Amniotic stem cell (primary cell): ENCODE results near the gene IDE.
"Not testable (repeated sequence)": the region's sequence is repeated elsewhere in the genome, so short reads cannot be mapped to it uniquely, and the experiment has no call there.

ENCODE experiments used
- DNase-seq: peaks from one replicate; lab custom pipeline; 2025; lab: John Stamatoyannopoulos, UW

IDE gene

DNA sequence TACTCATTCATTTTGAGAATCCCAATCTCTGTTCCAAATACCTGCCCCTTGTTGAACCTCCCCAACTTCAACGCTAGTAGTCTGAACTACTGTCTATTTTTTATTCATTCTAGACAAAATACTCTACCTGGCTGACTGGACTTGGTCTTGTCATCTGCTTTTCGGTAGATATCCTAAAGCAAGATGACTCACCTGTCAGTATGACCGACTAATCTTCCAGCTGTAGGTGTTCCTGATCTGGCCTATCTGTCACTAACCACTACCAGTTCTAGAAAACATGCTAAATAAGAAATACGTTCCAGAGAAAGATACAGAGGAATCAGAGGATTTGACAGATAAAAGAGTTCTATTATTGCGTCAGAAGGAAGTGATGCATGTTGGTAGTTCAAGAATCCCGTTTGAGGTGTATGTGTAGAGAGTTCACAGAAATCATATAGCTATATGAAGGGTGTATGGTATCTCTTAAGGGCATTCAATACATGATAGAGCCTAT lies 81.1 kb downstream of the IDE start:
- no peak for DNase-seq

DNA sequence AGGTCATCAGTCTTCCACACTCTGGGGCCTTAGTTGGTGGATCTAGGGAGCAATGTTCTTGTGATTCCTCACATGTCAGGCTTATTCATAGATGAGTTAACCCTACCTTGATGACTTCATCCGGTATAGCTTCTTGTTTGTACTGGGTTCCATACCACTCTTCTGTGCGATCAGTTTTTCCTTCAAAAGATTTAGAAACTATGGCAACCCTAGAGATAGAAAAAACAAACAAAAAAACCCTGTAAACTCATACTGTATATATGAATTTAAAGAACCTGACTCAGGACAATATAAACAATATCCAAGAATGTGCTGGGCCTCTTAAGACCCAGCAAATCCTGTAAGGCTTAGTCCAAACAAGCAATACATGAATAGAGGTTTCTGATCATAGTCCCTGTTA lies 83.5 kb downstream of the IDE start:
- DNase-seq = no peak

DNA sequence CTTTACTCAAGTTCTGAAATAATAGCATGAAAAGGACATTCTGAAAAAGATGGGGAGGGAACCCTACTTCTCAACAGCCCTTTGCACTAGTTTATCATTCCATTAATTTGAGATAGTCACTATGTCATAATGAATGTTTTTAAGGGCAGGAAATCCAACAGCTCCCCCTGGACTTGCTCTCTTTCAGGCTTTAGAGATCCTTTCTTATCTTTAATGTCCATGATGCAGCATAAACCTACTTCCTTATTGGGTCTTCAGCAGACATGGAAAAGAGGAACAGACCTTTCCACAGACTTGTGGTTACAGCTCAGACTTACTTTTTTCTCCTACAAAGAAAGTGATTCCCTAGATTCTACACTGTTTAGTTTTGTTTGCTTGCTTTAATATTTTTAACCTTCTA lies 87.3 kb downstream of the IDE start:
- no peak for DNase-seq

DNA sequence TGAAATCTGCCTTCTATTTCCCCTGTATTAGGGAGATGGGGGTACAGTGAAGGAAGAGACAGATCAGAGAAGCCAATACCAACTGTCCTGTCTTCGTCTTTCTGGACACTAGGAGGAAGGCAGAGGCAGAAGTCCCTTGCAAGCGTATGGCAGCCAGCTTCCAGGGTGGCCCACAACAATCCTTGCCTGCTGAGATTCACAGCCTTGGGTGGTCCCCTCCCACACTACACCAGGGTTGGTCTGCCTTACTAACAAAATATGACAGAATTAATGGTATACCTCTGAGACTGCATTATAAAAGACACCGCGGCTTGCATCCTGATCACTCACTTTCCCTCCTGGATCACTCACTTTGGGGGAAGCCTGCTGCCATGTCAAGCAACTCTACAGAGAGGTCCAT lies 90.4 kb downstream of the IDE start:
- DNase-seq = no peak

DNA sequence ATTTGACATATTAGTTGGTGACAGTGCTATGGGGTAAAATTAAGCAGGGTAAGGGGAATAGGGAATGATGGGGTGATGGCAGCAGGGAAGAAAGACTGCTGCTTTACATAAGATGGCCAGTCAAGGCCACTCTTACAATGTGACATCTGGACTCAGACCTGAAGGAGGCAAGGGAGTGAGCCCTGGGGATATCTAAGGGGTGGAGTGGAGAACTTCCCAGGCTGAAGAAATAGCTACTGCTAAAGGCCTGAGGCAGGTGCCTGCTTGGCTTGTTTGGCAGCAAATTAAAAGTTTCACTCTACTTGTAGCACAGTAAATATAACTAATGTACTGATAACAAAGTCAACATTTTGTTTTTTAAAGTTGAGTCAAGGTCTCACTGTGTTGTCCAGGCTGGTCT lies 93.5 kb downstream of the IDE start:
- DNase-seq = no peak

DNA sequence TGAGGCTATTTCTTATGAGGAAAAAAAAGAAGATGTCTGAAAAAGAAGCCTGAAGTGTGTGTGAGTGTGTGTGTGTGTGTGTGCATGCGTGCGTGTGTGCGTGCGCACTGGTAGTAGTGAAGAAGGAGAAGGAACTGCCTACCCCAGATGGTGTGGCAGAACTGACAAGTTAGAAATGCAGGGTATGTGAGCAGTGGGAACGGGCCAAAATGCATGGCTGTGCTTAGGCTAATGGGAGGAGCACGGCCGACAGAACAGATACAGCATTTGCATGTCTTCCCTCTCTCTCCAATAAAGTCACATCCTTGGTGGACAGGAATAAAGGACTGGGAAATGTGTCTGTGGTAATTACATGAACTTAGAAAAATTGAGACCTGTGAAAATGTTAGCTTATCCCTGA lies 94.3 kb downstream of the IDE start:
- no peak for DNase-seq

DNA sequence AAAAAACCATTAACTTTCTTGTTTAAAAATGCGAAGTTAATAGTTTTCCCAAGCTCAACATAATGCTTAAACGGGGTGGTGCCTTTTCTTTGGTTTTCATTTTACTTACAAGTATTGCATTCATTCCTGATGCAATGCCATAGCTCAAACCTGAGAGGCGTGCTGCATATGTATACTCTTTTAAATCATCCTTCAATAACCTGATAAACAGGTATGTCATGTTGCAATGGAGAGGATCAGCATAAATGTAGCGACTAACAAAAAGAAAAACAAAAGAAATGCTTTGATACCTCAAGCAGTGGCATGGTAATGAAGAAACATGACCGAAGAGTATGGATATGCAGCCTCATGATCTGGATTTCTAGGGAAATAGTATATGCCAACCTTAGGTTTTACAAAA lies 95.4 kb downstream of the IDE start:
- DNase-seq = no peak

DNA sequence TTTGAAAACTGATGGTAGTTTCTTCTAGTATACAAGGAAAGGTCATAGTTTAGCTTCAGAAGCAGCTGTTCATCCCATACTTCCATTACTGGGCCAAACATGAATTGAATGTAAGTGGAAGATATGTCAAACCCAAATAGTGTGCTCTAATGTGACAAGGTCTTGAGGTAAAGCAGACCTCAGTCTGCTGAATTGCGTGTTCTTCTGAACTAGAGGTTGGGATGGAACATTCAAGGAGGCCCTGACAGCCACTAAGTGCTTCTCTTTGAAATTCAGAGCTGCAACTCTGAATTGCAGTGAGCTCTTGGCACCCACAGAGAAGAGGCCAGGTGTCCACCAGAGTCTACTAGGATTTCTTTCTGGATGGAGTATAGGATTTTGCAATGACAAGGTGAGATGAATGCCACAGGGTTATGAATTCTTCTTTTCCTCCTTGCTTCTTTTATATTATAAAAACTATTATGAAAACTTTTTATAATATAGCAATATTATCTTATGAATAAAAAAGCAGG lies 98.5 kb downstream of the IDE start:
- no peak for DNase-seq

DNA sequence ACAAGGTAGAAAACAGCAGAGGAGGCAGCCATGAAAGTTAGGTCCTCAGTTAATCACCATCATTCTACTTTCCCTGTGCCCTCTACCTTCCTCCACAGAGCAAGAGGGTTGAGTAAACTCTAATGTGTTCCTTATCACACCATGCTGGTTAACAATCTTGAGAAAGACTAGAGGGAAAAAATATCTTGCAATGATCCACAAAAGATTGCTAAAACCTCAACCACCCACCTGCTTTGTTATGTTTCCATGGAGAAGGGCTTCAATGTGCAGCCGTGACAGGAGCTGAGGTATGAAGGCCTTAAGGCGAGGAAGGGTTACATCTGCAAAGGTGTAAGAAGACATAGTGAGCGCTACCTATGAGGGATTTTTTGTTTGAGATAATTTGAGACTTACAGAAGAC lies 103.9 kb downstream of the IDE start:
- no peak for DNase-seq

DNA sequence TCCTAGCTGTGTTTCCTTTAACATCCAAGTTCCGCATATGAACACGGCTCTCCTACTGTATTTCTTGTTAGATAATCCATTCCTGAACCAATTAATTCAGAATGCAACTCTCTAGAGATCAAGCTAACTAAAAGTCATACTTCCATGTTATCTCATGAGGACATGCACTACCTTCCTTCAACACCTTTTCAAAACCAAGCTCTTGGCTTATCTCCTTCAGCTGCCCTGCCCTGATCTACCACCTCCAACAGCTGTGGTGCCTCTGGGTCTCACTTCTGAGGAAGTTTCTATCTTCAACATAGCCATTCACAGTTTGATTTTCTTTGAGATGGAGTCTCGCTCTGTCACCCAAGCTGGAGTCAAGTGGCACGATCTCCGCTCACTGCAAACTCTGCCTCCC lies 109.5 kb downstream of the IDE start:
- no peak for DNase-seq

DNA sequence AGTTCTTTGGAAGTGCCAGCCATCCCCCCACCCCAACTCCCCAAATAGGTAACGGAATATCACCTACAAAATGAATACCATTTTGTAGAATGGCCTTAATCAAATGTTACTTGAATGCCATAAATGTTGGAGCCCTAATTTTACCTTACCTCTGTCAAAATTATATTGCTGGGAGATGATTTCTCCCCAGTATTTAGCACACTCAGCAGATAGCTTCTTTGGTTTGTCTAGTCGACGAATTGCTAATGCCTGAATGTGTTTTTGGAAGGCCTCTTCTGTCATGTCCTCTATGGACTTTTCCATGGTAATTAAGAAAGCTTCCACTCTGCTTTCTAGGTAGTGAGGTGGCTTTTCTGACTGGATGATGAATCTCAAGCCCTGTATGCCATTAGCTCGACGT lies 110.3 kb downstream of the IDE start:
- no peak for DNase-seq

DNA sequence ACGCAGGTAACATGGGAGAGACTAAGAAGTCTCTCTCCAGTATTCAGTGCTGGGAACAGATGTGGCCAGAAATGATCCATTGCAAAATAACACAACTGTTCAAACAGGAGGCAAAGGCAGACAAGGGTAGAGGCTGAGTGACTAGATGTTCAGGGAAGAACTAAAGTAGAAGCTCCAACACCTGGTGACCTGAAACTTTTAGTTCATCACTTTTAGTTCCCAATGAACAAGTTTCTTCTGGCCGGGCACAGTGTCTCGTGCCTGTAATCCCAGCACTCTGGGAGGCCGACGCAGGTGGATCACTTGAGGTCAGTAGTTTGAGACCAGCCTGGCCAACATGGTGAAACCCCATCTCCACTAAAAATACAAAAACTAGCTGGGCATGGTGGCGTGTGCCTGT lies 118.9 kb downstream of the IDE start:
- DNase-seq = not testable (repeated sequence)

DNA sequence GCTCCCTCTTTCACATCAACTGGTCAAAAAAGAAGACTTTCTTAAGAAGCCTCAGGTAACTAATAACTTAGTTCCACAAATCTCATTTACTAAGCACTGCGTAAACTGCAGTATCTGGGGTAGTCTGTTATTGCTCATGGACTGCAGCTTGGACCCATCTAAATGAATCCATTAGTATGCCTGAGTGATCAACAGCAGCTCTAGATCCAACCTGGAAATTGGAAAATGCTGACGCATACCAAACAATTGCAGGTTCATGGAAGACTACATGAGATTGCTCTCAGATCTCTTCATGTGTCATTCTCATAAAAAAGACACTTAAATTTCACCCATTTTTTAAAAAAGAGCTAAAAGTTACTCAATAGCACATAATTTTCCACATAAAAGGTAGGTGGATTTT lies 121.6 kb downstream of the IDE start:
- DNase-seq = no peak

DNA sequence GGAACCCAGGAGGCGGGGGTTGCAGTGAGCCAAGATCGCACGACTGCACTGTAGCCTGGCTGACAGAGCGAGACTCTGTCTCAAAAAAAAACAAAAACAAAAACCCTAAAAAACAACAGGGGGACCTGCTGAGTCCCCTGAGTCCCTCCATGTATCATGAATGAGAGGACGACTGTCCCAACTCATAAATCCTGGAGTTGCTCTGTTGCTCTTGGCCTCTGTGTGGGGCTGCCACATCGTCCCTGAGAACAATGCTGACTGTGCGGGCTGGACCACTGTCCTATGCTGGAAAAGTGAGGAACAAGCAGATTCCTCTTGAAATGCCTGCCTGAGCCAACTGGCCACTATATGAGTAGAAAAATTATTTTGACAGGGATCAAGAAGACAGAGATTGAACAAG lies 122.5 kb downstream of the IDE start:
- DNase-seq = no peak

DNA sequence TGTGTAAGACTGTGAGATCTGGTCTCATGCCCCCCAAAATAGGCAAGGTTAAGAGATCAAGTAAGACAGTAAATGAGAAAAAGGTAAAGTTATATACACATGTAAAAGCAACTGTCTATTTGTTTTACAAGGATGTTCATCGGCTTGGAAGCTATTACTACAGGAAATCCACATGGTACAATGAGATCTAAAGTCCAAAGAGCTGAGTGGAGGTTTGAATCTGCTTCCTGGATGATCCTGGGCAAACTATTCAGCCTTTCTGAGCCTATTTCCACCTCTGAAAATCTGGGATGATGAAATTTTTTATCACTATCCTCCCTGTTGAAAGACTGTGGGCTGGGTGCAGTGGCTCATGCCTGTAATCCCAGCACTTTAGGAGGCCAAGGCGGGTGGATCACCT lies 123.0 kb downstream of the IDE start:
- DNase-seq = no peak

DNA sequence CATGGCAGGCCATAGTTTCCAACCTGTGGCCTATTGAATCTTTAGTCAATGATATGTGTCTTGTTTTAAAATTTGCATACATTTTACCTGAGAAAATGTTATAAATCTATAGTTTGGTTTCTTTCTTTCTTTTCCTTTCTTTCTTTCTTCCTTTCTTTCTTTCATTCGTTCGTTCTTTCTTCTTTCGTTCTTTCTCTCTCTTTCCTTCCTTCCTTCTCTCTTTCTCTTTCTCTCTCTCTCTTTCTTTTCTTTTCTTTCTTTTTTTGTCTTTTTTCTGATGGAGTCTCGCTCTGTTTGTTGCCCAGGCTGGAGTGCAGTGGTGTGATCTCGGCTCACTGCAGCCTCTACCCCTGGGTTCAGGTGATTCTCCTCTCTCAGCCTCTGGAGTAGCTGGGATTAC lies 133.3 kb downstream of the IDE start:
- DNase-seq = no peak

DNA sequence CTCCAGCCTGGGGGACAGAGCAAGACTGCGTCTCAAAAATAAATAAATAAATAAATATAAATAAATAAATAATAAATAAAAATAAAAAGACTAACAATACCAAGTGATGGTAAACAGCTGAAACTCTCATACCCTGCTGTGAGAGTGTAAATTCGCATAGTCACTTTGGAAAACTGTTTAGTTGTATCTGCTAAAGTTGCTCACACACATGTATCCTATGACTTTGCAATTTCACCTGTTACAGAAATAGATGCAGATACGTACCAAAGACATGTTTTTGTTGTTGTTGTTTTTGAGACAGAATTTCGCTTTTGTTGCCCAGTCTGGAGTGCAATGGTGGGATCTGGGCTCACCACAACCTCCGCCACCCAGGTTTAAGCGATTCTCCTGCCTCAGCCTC lies 135.7 kb downstream of the IDE start:
- no peak for DNase-seq

DNA sequence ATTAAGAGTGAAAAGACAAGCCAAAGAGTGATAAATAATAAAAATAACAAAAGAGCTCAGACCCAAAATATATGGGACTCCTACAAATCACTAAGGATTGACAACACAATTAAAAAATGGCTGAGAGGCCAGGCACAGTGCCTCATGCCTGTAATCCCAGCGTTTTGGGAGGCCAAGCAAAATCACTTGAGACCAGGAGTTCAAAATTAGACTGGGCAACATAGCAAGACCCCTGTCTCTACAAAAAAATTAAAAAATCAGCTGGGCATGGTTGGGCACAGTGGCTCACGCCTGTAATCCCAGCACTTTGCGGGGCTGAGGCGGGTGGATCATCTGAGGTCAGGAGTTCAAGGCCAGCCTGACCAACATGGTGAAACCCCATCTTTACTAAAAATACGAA lies 137.3 kb downstream of the IDE start:
- no peak for DNase-seq

DNA sequence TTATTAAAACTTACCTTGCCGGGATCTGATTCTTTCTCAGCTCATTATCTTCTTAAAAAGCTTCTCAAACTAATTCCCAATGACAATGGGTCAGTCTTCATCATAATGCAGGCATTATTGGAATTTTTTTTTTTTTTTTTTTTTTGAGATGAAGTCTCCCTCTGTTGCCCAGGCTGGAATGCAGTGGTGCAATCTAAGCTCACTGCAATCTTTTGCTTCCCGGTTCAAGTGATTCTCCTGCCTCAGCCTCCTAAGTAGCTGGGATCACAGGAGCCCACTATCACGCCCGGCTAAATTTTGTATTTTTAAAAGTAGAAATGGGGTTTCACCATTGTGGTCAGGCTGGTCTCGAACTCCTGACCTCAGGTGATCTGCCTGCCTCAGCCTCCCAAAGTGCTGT lies 137.8 kb downstream of the IDE start:
- not testable (repeated sequence) for DNase-seq

DNA sequence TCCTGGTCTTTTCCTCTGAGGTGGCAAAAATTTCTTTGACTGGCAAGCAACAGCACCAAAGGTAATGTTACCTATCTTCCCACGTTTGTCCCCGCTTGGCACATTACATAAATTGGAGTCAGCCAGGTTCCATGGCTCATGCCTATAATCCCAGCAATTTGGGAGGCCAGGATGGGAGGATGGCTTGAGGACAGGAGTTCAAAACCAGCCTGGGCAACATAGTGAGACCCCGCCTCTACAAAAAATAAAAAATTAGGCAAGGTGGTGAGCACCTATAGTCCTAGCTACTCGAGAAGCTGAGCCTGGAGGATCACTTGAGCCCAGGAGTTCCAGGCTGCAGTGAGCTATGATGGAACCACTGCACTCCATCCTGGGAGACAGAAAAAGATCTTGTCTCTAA lies 139.5 kb downstream of the IDE start:
- DNase-seq = no peak

DNA sequence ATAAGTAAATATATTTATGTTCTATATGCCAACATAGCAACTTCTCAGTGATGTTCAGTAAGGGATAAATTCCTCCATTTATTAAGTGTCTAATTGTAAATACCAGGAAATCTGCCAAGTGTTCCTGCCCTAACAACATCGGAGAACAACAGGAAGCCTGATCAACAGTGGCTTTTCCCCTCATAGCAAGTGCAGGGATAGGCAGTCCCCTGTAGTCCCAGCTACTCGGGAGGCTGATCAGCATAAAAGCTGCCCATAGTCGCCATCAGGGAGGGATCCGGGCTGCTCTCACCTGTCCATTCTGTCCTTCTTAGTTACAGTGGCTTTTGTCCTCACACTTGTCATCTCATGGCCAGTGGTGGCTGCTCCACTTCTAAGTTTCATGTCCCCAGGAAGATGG lies 141.3 kb downstream of the IDE start:
- no peak for DNase-seq

DNA sequence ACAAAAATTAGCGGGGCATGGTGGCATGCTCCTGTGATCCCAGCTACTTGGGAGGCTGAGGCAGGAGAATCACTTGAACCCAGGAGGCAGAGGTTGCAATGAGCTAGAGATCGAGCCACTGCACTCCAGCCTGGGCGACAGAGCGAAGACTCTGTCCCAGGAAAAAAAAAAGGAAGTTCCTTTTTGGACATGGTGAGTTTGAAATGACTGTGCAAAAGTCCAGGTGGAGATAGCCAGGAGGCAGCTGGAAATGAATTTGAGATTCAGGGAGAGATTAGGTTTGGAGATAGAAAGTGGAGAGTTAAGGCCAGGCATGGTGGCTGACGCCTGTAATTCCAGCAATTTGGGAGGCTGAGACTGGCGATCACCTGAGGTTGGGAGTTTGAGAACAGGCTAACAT lies 143.8 kb downstream of the IDE start:
- no peak for DNase-seq

DNA sequence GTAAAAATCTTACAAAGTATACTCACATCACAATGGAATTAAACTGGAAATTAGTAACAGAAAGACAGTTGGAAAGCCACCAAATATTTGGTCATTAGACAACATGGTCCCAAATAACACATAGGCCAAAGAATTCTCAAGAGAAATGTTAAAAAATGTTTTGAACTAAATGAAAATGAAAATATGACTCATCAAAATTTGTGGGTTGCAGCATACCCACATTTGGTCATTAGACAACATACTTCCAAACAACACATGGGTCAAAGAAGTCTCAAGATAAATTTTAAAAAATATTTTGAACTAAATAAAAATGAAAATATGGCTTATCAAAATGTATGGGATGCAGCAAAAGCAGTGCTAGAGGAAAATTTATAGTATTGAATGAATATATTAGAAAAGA lies 152.3 kb downstream of the IDE start:
- DNase-seq = no peak

DNA sequence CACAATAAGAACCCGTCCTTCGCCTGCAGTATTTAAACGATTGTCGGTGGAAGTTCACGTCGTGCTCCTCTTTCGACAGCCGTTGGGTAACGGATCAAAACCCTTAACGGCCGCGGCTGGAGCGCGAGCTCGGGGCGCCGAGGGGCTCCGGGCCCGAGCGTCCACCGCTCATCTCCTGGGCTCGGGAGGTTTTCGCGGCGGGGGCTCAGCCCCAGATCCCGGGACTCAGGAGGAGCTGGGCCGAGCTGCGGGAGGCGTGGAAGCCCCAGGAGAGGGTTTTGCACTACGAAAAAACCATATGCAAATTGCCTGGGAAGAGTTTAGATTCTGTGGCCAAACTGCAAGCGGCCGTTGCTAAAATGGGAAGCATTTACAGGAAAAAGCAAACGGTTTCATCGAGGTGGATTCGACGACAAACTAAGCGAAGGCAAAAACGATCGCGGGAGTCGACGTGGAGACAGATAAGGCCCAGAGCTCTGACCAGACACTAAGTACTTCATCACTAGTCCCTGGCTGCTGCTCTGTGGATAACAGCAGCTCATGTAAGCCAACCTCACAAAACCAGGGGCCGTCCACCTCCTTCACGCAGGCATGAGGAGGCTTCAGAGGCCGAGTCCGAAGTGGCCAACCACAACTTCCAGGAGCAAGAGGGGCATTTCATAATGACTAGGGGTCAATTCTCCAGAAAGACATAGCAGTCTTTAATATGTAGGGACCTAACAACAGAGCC lies 153.2 kb downstream of the IDE start:
- no peak for DNase-seq
